Sigmoid colon (tissue), 7 donors: ENCODE measurements around the gene CIITA. TPM values are rescaled to one million over a fixed set of nuclear protein-coding genes. Genes with fewer than 3 reads are reported as not detected.
"Not testable (repeated sequence)": the region's sequence is repeated elsewhere in the genome, so short reads cannot be mapped to it uniquely, and the experiment has no call there.

Experiments
- DNase-seq: peaks from one replicate; pipeline ENCODE4 v3.0.0-alpha.2; 2019
- H3K27ac ChIP-seq, 4 donors: fragments of 200-600 bp; sonication (generic); one replicate each; pipeline ENCODE4 v1.5.1; 2016 to 2019; ENCODE audit warnings: mild to moderate bottlenecking in 1 of 4
- H3K27me3 ChIP-seq, 3 donors: fragments of 200-600 bp; sonication (generic); one replicate each; pipeline ENCODE4 v1.5.1; 2019; ENCODE audit warnings: mild to moderate bottlenecking in 1 of 3
- H3K36me3 ChIP-seq, 4 donors: fragments of 200-600 bp; sonication (generic); one replicate each; pipeline ENCODE4 v1.5.1; 2016 to 2019
- H3K4me1 ChIP-seq, 4 donors: fragments of 200-600 bp; sonication (generic); one replicate each; pipeline ENCODE4 v1.5.1; 2017 to 2019
- H3K4me3 ChIP-seq, 4 donors: fragments of 200-600 bp; sonication (generic); one replicate each; pipeline ENCODE4 v1.5.1; 2017 to 2019; ENCODE audit warnings: mild to moderate bottlenecking in 2 of 4, moderate library complexity in 1 of 4
- H3K9me3 ChIP-seq, 4 donors: fragments of 200-600 bp in 3 of 4; sonication (generic) in 3 of 4; one replicate each; pipeline versions ENCODE4 v1.5.1 to v1.6.1; 2013 to 2019
- CTCF ChIP-seq, 4 experiments: fragments of 450-650 bp in 3 of 4; fragments of 200-600 bp in 1 of 4; IDR thresholded peaks; one replicate each; pipeline ENCODE4 v1.5.1; 2016 to 2019; ENCODE audit warnings: antibody characterized with exemption in 4 of 4, mild to moderate bottlenecking in 3 of 4, moderate library complexity in 2 of 4
- EP300 ChIP-seq, 4 donors: sonication (generic); formaldehyde crosslinking; IDR thresholded peaks; one replicate each; pipeline ENCODE4 v1.6.1; 2017; ENCODE audit warnings: antibody characterized with exemption in 4 of 4
- POLR2A ChIP-seq, 2 donors: fragments of 450-650 bp; IDR thresholded peaks; one replicate each; pipeline ENCODE4 v1.6.1; 2016; ENCODE audit warnings: antibody characterized with exemption in 2 of 2, mild to moderate bottlenecking in 2 of 2, moderate library complexity in 2 of 2
- POLR2AphosphoS5 ChIP-seq, 4 donors: sonication (generic); formaldehyde crosslinking; IDR thresholded peaks; one replicate each; pipeline ENCODE4 v1.6.1; 2017; ENCODE audit warnings: antibody characterized with exemption in 4 of 4
- WGBS, 2 donors: extraction: QIAGEN DNeasy Blood & Tissue Kit; methylation state at CpG; one replicate each; pipeline ENCODE4 v1.1.7; 2013; 5-methylcytosine and 5-hydroxymethylcytosine counted together
- intact Hi-C: fragments of 100-400 bp; cut with DNase I; formaldehyde crosslinking; loops from one replicate; pipeline ENCODE4 v1.15.1; 2023
- polyA plus RNA-seq, 3 donors: library from polyadenylated mRNA; stranded (reverse); fragments of 200-250 nt; gene quantifications; one replicate each; pipeline ENCODE4 v1.2.3, GENCODE V29; 2013
- total RNA-seq, 4 donors: library from RNA; depleted of rRNA; stranded (reverse); fragments of >200 nt; gene quantifications; one replicate each; pipeline ENCODE4 v1.1.0, GENCODE V29; 2016
- donor health status: healthy with polysubstance abuse.
- donor health status: Bipolar disorder and iron deficiency.
- donor health status: healthy.

CIITA gene
- total and polyA plus RNA-seq, 7 donors: 1.2 to 53.9 (median 9.7) TPM

- intact Hi-C loops: loop anchor here (5.0 kb wide), 1 partner anchor 973 kb away; no protein-coding TSS in a partner anchor
- no peaks in the 10 kb centered on the region for H3K36me3 ChIP-seq
- no peak for DNase-seq
- H3K4me1 ChIP-seq: peaks cover 0 to 86% (median 81%) of the 10 kb centered on the region in 4 donors
- 89 to 94% methylated on average over 7 of the region's 7 CpGs for WGBS, 2 donors
- H3K9me3 ChIP-seq: no peaks in the 10 kb centered on the region
- no peak for TF ChIP-seq CTCF (IDR thresholded peaks at IDR 0.05)
- no peaks in the 10 kb centered on the region for H3K27me3 ChIP-seq
- H3K4me3 ChIP-seq: peak overlapping the region in 2 of 4 donors; percentile 74 to 92
- peak overlapping the region; percentile 89 to 92 (median 90) for H3K27ac ChIP-seq
Measured at GRCh38 chr16:10939649-10940234, 62.7 kb downstream of the CIITA start.

- 13 to 32% methylated on average over 8 of the region's 8 CpGs for WGBS, 2 donors
- H3K4me1 ChIP-seq: peaks cover 0 to 86% (median 82%) of the 10 kb centered on the region in 4 donors
- no peak for DNase-seq
- H3K27me3 ChIP-seq: no peaks in the 10 kb centered on the region
- peak overlapping the region; percentile 89 to 92 (median 90) for H3K27ac ChIP-seq
- H3K4me3 ChIP-seq: peak overlapping the region; percentile 67 to 92 (median 79)
- no peaks in the 10 kb centered on the region for H3K36me3 ChIP-seq
- intact Hi-C loops: loop anchor here (5.0 kb wide), 1 partner anchor 972 kb away; no protein-coding TSS in a partner anchor
- H3K9me3 ChIP-seq: no peaks in the 10 kb centered on the region
- TF ChIP-seq CTCF (IDR thresholded peaks at IDR 0.05) (no peak), POLR2AphosphoS5 (IDR thresholded peaks at IDR 0.05) (peak in 1 of 4 donors; percentile 58), EP300 (IDR thresholded peaks at IDR 0.05) (no peak), POLR2A (IDR thresholded peaks at IDR 0.05) (no peak)
Measured at GRCh38 chr16:10940501-10941079, 63.6 kb downstream of the CIITA start.

GRCh38 chr16:10941127-10941933, 64.3 kb downstream of the CIITA start:
- intact Hi-C loops: loop anchor here (5.0 kb wide), 1 partner anchor 971 kb away; no protein-coding TSS in a partner anchor
- WGBS, 2 donors: 2 to 5% methylated on average over 35 to 36 of the region's 36 CpGs

GRCh38 chr16:10941935-10942351, 64.9 kb downstream of the CIITA start:
- peak overlapping the region; percentile 67 to 92 (median 79) for H3K4me3 ChIP-seq
- intact Hi-C loops: loop anchor here (5.0 kb wide), 1 partner anchor 970 kb away; no protein-coding TSS in a partner anchor
- not testable (repeated sequence) for H3K36me3 ChIP-seq, DNase-seq, H3K9me3 ChIP-seq, H3K27me3 ChIP-seq
- H3K27ac ChIP-seq: peak overlapping the region; percentile 89 to 92 (median 90)
- H3K4me1 ChIP-seq: peaks cover 0 to 86% (median 79%) of the 10 kb centered on the region in 4 donors
- WGBS, 2 donors: 0% methylated on average over 52 of the region's 52 CpGs

More at GRCh38 chr16:10941127-10941933, 64.3 kb downstream of the CIITA start:
- DNase-seq: no peak
- TF ChIP-seq CTCF (IDR thresholded peaks at IDR 0.05): no peak
- TF ChIP-seq POLR2AphosphoS5 (IDR thresholded peaks at IDR 0.05): no peak
- TF ChIP-seq POLR2A (IDR thresholded peaks at IDR 0.05): no peak
- no peak for TF ChIP-seq EP300 (IDR thresholded peaks at IDR 0.05)
- peak overlapping the region; percentile 67 to 92 (median 79) for H3K4me3 ChIP-seq
- no peaks in the 10 kb centered on the region for H3K27me3 ChIP-seq
- peak overlapping the region; percentile 89 to 92 (median 90) for H3K27ac ChIP-seq
- no peaks in the 10 kb centered on the region for H3K36me3 ChIP-seq
- no peaks in the 10 kb centered on the region for H3K9me3 ChIP-seq
- H3K4me1 ChIP-seq: peaks cover 0 to 86% (median 82%) of the 10 kb centered on the region in 4 donors
